ENCODE measurements around the gene OR4C11. TPM values are rescaled to one million over a fixed set of nuclear protein-coding genes. Genes with fewer than 3 reads are reported as not detected.

The OR4C11 gene, protein sequence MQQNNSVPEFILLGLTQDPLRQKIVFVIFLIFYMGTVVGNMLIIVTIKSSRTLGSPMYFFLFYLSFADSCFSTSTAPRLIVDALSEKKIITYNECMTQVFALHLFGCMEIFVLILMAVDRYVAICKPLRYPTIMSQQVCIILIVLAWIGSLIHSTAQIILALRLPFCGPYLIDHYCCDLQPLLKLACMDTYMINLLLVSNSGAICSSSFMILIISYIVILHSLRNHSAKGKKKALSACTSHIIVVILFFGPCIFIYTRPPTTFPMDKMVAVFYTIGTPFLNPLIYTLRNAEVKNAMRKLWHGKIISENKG
- total RNA-seq (not detected), polyA plus RNA-seq (not detected)

DNA sequence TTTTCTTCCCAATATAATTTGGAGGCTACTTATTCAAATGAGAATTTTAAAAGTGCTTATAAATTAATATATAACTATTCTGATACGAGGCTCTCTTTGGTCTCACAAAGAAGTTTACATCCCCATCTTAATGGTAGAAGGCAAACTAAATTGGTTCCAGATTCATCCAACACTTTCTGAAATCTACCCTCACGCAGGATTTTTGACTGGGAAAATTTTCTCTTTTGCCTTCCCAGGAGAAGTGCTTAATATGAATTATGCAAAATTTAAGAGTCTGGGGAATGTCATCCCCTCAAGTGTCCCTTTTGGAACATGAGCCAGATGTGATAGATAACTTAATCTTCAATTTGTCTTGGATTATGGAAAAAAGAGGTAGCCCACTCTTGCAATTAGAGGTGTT is at the start of gene OR4C11:
TSS of gene OR4C11 (minus strand) at position 101 of the 400 bp plus-strand sequence. CDS start 3,272 bp downstream, outside the sequence.
- no peaks in the 10 kb centered on the region for H3K27me3 Mint-ChIP-seq
- H3K9me3 Mint-ChIP-seq = peaks cover 0 to 46% (median 2%) of the 10 kb centered on the region in 5 donors
- Histone ChIP-seq H3K9me3 (ENCODE audit: low read length) (no peaks in the 10 kb centered on the region), H3K27me3 (ENCODE audit: insufficient read depth, low read length, poor library complexity, severe bottlenecking) (no peaks in the 10 kb centered on the region), H3K4me3 (ENCODE audit: low read length) (no peak within 1 kb of the TSS), H3K36me3 (ENCODE audit: insufficient read depth, low read length) (no peaks in the 10 kb centered on the region), H3K27ac (ENCODE audit: low read depth, low read length) (no peak within 1 kb of the TSS), H3K4me1 (ENCODE audit: insufficient read depth, low read length) (no peaks in the 10 kb centered on the region)
- no peaks in the 10 kb centered on the region for H3K36me3 Mint-ChIP-seq
- H3K4me1 Mint-ChIP-seq = no peaks in the 10 kb centered on the region
- DNase-seq = no peak
- H3K27ac Mint-ChIP-seq = no peak within 1 kb of the TSS
- POLR2A ChIA-PET = no interaction called here
- CTCF ChIA-PET = no interaction called here
- H3K4me3 Mint-ChIP-seq = no peak within 1 kb of the TSS

DNA sequence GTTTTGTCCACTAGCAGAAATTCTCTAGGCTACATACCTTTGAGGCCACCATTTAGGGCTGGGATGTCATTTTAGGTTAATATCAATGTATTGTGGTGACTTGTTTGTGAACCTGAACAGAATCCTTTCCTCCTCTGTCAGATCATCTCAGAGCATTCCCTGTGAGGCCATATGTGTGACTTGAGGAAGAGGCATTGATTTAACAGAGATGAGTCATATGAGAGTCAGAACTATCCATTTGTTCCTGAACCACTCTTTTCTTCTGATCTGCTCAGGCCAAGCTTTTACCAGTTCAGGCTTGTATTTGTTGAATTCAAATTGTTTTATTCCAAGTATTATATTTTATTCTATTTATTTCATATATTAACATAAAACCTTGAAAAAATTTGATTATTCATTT is 47.7 kb upstream of the OR4C11 start:
- H3K4me1 Mint-ChIP-seq = no peaks in the 10 kb centered on the region
- no peaks in the 10 kb centered on the region for H3K4me1 ChIP-seq (ENCODE audit: insufficient read depth, low read length)

DNA sequence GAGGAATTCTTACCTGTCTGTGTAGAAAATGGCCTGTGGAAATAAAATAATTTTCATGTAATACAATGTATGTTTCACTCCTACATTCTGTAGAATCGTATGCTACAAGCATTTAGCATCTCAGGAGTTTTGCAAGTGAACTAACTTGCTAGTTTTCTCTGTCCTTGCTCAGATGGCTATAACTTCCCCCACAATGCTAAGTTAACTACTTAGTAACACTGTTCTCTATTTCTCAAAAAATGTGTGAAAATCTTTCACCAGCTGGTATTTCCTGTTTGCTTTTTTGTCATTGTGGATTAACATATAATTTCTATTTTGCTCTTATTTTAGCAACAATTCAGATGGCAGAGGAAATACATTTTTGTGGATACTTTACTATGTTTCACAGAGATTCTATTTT is 45.1 kb upstream of the OR4C11 start:
- Histone ChIP-seq H3K9me3 (ENCODE audit: low read length) (no peaks in the 10 kb centered on the region), H3K36me3 (ENCODE audit: insufficient read depth, low read length) (no peaks in the 10 kb centered on the region), H3K4me3 (ENCODE audit: low read length) (no peak overlapping the region), H3K27ac (ENCODE audit: low read depth, low read length) (no peak overlapping the region), H3K27me3 (ENCODE audit: insufficient read depth, low read length, poor library complexity, severe bottlenecking) (no peaks in the 10 kb centered on the region), H3K4me1 (ENCODE audit: insufficient read depth, low read length) (no peaks in the 10 kb centered on the region)
- no peaks in the 10 kb centered on the region for H3K27me3 Mint-ChIP-seq
- POLR2A ChIA-PET = no interaction called here
- DNase-seq = no peak
- peaks cover 2 to 16% (median 6%) of the 10 kb centered on the region in 5 donors for H3K9me3 Mint-ChIP-seq
- CTCF ChIA-PET = no interaction called here
- H3K4me1 Mint-ChIP-seq = no peaks in the 10 kb centered on the region
- H3K36me3 Mint-ChIP-seq = no peaks in the 10 kb centered on the region
- no peak overlapping the region for H3K27ac Mint-ChIP-seq
- H3K4me3 Mint-ChIP-seq = no peak overlapping the region

More for the DNA sequence above, 47.7 kb upstream of the OR4C11 start:
- POLR2A ChIA-PET = no interaction called here
- CTCF ChIA-PET = no interaction called here
- H3K36me3 ChIP-seq (ENCODE audit: insufficient read depth, low read length) = no peaks in the 10 kb centered on the region
- H3K27ac ChIP-seq (ENCODE audit: low read depth, low read length) = no peak overlapping the region
- DNase-seq = no peak
- H3K9me3 Mint-ChIP-seq = peaks cover 1 to 14% (median 6%) of the 10 kb centered on the region in 5 donors
- no peaks in the 10 kb centered on the region for H3K9me3 ChIP-seq (ENCODE audit: low read length)
- no peak overlapping the region for H3K4me3 Mint-ChIP-seq
- no peak overlapping the region for H3K27ac Mint-ChIP-seq
- no peaks in the 10 kb centered on the region for H3K27me3 Mint-ChIP-seq
- no peak overlapping the region for H3K4me3 ChIP-seq (ENCODE audit: low read length)
- H3K27me3 ChIP-seq (ENCODE audit: insufficient read depth, low read length, poor library complexity, severe bottlenecking) = no peaks in the 10 kb centered on the region
- no peaks in the 10 kb centered on the region for H3K36me3 Mint-ChIP-seq

DNA sequence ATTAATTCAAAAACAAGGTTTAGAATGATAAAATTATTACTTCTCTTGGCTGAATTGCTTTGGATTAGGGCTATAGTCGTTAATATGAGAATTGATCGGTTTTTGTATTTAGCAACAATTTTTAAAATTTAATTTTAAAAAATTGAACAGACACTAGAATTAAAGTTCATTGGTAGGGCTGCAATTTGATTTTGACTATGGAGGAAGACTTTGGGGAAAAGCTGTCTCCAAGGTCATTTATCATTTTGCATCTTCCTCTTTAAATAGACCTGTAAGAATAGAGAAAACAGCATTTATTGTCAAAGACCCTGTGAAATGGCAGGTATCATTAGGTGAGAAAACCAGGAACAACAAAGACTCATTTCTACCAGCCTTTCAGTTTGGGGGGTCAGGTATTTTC is 40.6 kb upstream of the OR4C11 start, which contains the start of gene OR4S2:
TSS of gene OR4S2 (plus strand) at position 301 of the 400 bp plus-strand sequence. CDS start 2,577 bp downstream, outside the sequence.
- H3K27me3 Mint-ChIP-seq = no peaks in the 10 kb centered on the region
- no peaks in the 10 kb centered on the region for H3K36me3 Mint-ChIP-seq
- CTCF ChIA-PET = no interaction called here
- Histone ChIP-seq H3K9me3 (ENCODE audit: low read length) (no peaks in the 10 kb centered on the region), H3K36me3 (ENCODE audit: insufficient read depth, low read length) (no peaks in the 10 kb centered on the region), H3K4me3 (ENCODE audit: low read length) (no peak within 1 kb of the TSS), H3K27me3 (ENCODE audit: insufficient read depth, low read length, poor library complexity, severe bottlenecking) (no peaks in the 10 kb centered on the region), H3K27ac (ENCODE audit: low read depth, low read length) (no peak within 1 kb of the TSS), H3K4me1 (ENCODE audit: insufficient read depth, low read length) (no peaks in the 10 kb centered on the region)
- no peak within 1 kb of the TSS for H3K27ac Mint-ChIP-seq
- no peak within 1 kb of the TSS for H3K4me3 Mint-ChIP-seq
- POLR2A ChIA-PET = no interaction called here
- no peak for DNase-seq
- H3K9me3 Mint-ChIP-seq = peaks cover 0 to 13% (median 4%) of the 10 kb centered on the region in 5 donors
- H3K4me1 Mint-ChIP-seq = no peaks in the 10 kb centered on the region

DNA sequence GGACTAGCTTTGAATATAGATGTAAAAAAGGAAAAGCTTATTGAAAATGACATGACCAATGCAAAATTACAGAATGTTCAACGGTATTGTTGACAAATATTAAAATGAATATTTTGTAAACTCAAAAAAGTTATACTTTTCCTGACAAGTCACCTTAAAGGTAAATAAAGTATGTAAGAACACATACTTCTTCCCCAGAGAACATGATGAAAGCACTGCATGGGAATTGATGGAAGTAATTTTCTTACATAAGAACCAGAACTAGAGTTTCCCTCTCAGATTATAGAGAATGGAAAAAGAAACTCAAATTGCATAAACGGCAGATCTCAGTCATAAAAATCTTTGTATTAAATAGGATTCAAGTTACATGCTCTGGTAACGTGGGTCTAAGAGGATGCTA is 27.4 kb upstream of the OR4C11 start, which contains the start of gene OR4P4:
TSS of gene OR4P4 (plus strand) at position 301 of the 400 bp plus-strand sequence.
- Mint-ChIP-seq H3K4me3 (no peak within 1 kb of the TSS), H3K9me3 (peaks cover 0 to 54% (median 10%) of the 10 kb centered on the region in 5 donors), H3K4me1 (no peaks in the 10 kb centered on the region), H3K36me3 (no peaks in the 10 kb centered on the region), H3K27ac (no peak within 1 kb of the TSS), H3K27me3 (no peaks in the 10 kb centered on the region)
- no peaks in the 10 kb centered on the region for H3K4me1 ChIP-seq (ENCODE audit: insufficient read depth, low read length)
- POLR2A ChIA-PET = no interaction called here
- H3K27me3 ChIP-seq (ENCODE audit: insufficient read depth, low read length, poor library complexity, severe bottlenecking) = no peaks in the 10 kb centered on the region
- no peak for DNase-seq
- H3K36me3 ChIP-seq (ENCODE audit: insufficient read depth, low read length) = no peaks in the 10 kb centered on the region
- CTCF ChIA-PET = no interaction called here
- H3K4me3 ChIP-seq (ENCODE audit: low read length) = no peak within 1 kb of the TSS
- H3K9me3 ChIP-seq (ENCODE audit: low read length) = no peaks in the 10 kb centered on the region
- no peak within 1 kb of the TSS for H3K27ac ChIP-seq (ENCODE audit: low read depth, low read length)

DNA sequence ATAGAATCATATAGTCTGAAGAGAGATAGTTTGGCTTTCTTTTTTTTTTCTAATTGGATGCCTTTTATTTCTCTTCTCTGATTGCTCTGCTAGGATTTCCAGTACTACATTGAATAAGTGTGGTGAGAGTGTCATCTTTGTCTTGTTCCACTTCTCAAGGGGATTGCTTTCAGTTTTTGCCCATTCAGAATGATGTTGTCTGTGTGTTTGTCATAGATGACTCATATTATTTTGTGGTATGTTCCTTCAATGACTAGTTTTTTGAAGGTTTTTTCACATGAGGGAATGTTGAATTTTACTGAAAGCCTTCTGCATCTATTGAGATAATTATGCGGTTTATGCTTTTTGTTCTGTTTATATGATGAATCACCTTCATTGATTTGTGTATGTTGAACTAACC is 17.1 kb upstream of the OR4C11 start:
- Mint-ChIP-seq H3K27me3 (no peaks in the 10 kb centered on the region), H3K27ac (no peak overlapping the region), H3K4me1 (no peaks in the 10 kb centered on the region), H3K36me3 (no peaks in the 10 kb centered on the region), H3K9me3 (peaks cover 0 to 36% (median 4%) of the 10 kb centered on the region in 5 donors), H3K4me3 (no peak overlapping the region)
- ChIA-PET POLR2A (no interaction called here), CTCF (no interaction called here)
- H3K4me3 ChIP-seq (ENCODE audit: low read length) = no peak overlapping the region
- H3K4me1 ChIP-seq (ENCODE audit: insufficient read depth, low read length) = no peaks in the 10 kb centered on the region
- DNase-seq = no peak
- no peaks in the 10 kb centered on the region for H3K36me3 ChIP-seq (ENCODE audit: insufficient read depth, low read length)
- no peak overlapping the region for H3K27ac ChIP-seq (ENCODE audit: low read depth, low read length)
- no peaks in the 10 kb centered on the region for H3K27me3 ChIP-seq (ENCODE audit: insufficient read depth, low read length, poor library complexity, severe bottlenecking)
- no peaks in the 10 kb centered on the region for H3K9me3 ChIP-seq (ENCODE audit: low read length)

DNA sequence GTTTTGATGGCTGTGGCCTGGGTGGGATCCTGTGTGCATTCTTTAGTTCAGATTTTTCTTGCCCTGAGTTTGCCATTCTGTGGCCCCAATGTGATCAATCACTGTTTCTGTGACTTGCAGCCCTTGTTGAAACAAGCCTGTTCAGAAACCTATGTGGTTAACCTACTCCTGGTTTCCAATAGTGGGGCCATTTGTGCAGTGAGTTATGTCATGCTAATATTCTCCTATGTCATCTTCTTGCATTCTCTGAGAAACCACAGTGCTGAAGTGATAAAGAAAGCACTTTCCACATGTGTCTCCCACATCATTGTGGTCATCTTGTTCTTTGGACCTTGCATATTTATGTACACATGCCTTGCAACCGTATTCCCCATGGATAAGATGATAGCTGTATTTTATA is 34.9 kb downstream of the OR4C11 start:
- POLR2A ChIA-PET = no interaction called here
- Mint-ChIP-seq H3K27ac (no peak overlapping the region), H3K4me1 (no peaks in the 10 kb centered on the region), H3K27me3 (no peaks in the 10 kb centered on the region), H3K36me3 (no peaks in the 10 kb centered on the region), H3K4me3 (no peak overlapping the region), H3K9me3 (peaks cover 8 to 30% (median 20%) of the 10 kb centered on the region in 5 donors)
- no peak overlapping the region for H3K27ac ChIP-seq (ENCODE audit: low read depth, low read length)
- DNase-seq = no peak
- no peak overlapping the region for H3K4me3 ChIP-seq (ENCODE audit: low read length)
- CTCF ChIA-PET = no interaction called here
- no peaks in the 10 kb centered on the region for H3K27me3 ChIP-seq (ENCODE audit: insufficient read depth, low read length, poor library complexity, severe bottlenecking)
- H3K36me3 ChIP-seq (ENCODE audit: insufficient read depth, low read length) = no peaks in the 10 kb centered on the region
- no peaks in the 10 kb centered on the region for H3K9me3 ChIP-seq (ENCODE audit: low read length)
- no peaks in the 10 kb centered on the region for H3K4me1 ChIP-seq (ENCODE audit: insufficient read depth, low read length)

DNA sequence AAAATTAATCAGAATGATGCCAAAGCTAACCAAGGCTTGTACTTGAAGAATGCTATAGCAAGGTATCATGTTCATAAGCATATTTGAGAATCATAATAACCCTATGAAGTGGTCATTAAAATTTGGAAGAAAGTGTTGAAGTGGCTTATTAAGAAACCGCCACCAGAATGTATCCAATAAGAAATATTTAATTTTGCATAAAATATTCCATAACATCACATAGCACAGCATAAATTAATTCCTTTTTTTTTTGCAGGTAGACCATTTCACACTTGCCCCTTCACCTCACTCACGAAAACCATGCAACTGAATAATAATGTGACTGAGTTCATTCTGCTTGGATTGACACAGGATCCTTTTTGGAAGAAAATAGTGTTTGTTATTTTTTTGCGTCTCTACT is 35.6 kb downstream of the OR4C11 start, which contains the start of gene OR4C16:
TSS of gene OR4C16 (plus strand) at position 301 of the 400 bp plus-strand sequence. CDS start at position 301, 0 bp downstream.
- no peak within 1 kb of the TSS for H3K27ac ChIP-seq (ENCODE audit: low read depth, low read length)
- Mint-ChIP-seq H3K4me3 (no peak within 1 kb of the TSS), H3K27ac (no peak within 1 kb of the TSS), H3K9me3 (peaks cover 5 to 26% (median 15%) of the 10 kb centered on the region in 5 donors), H3K27me3 (no peaks in the 10 kb centered on the region), H3K36me3 (no peaks in the 10 kb centered on the region), H3K4me1 (no peaks in the 10 kb centered on the region)
- H3K4me3 ChIP-seq (ENCODE audit: low read length) = no peak within 1 kb of the TSS
- no peak for DNase-seq
- ChIA-PET POLR2A (no interaction called here), CTCF (no interaction called here)
- no peaks in the 10 kb centered on the region for H3K9me3 ChIP-seq (ENCODE audit: low read length)
- H3K36me3 ChIP-seq (ENCODE audit: insufficient read depth, low read length) = no peaks in the 10 kb centered on the region
- no peaks in the 10 kb centered on the region for H3K4me1 ChIP-seq (ENCODE audit: insufficient read depth, low read length)
- no peaks in the 10 kb centered on the region for H3K27me3 ChIP-seq (ENCODE audit: insufficient read depth, low read length, poor library complexity, severe bottlenecking)

Data from CD8-positive, alpha-beta memory T cell (primary cell).